ENCODE measurements around the gene FOXN4. TPM values are rescaled to one million over a fixed set of nuclear protein-coding genes. Genes with fewer than 3 reads are reported as not detected.

Gene FOXN4
- total and polyA plus RNA-seq, 2 donors (not counting 3 experiments of a cell fraction or from before 2014, with no cell fraction given) = not detected

DNA sequence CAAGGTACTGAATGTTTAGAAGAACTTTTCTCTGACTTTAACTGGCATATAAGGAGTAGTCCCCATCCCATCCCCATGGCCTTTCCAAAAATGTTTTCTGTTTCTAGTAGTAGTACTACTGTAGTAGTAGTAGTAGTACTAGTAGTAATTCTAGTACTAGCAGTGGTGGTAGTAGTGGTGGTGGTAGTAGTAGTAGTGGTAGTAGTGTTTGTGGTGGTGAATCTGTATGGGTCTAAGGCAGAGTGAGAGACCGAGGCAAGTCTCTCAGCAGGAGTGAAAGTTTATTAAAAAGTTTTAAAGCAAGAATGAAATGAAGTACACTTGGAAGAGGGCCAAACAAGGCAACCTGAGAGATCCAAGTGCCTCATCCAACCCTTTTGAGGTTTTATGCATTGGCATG, 58.6 kb downstream of the FOXN4 start:
- TF ChIP-seq FOS (IDR thresholded peaks at IDR 0.05; ENCODE audit: borderline replicate concordance, insufficient read depth, low read length) (no peak), EZH2 (IDR thresholded peaks at IDR 0.05; ENCODE audit: borderline replicate concordance, low read depth, low read length, severe bottlenecking) (no peak), POLR2A (IDR thresholded peaks at IDR 0.05; ENCODE audit: low read depth, low read length) (no peak), GATA2 (IDR thresholded peaks at IDR 0.05; ENCODE audit: insufficient read depth, insufficient read length, low read depth, low read length) (no peak), JUN (IDR thresholded peaks at IDR 0.05; ENCODE audit: borderline replicate concordance, insufficient read depth, insufficient read length, low read depth) (no peak), POLR2AphosphoS5 (IDR thresholded peaks at IDR 0.05; ENCODE audit: insufficient read depth, low read depth, low read length) (no peak), MYC (IDR thresholded peaks at IDR 0.05; ENCODE audit: low read depth, low read length) (no peak)
- TF ChIP-seq, protein P1, sequence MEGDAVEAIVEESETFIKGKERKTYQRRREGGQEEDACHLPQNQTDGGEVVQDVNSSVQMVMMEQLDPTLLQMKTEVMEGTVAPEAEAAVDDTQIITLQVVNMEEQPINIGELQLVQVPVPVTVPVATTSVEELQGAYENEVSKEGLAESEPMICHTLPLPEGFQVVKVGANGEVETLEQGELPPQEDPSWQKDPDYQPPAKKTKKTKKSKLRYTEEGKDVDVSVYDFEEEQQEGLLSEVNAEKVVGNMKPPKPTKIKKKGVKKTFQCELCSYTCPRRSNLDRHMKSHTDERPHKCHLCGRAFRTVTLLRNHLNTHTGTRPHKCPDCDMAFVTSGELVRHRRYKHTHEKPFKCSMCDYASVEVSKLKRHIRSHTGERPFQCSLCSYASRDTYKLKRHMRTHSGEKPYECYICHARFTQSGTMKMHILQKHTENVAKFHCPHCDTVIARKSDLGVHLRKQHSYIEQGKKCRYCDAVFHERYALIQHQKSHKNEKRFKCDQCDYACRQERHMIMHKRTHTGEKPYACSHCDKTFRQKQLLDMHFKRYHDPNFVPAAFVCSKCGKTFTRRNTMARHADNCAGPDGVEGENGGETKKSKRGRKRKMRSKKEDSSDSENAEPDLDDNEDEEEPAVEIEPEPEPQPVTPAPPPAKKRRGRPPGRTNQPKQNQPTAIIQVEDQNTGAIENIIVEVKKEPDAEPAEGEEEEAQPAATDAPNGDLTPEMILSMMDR (IDR thresholded peaks at IDR 0.05; ENCODE audit: extremely low read depth in 1 of 2, insufficient read depth in 1 of 2, low read depth in 1 of 2, low read length in 2 of 2) = no peak
- TF ChIP-seq, protein P2, sequence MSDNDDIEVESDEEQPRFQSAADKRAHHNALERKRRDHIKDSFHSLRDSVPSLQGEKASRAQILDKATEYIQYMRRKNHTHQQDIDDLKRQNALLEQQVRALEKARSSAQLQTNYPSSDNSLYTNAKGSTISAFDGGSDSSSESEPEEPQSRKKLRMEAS (IDR thresholded peaks at IDR 0.05; ENCODE audit: insufficient read depth, insufficient read length) = no peak
- no peaks in the 10 kb centered on the region for H3K9me1 ChIP-seq (replicated peaks; ENCODE audit: control insufficient read depth, extremely low read depth, insufficient read depth, low read length)
- no peak for FAIRE-seq
- H3K4me2 ChIP-seq (ENCODE audit: insufficient read depth, low read length) = no peak overlapping the region
- intact Hi-C loops (cut with micrococcal nuclease) (no loop called here), dilution Hi-C loops (cut with MboI; ENCODE audit: extremely low pct_ligation_motif_present, low sequenced_read_pairs) (no loop called here)
- no TSS peak for BruUV-seq (replicated peaks)
- no peaks in the 10 kb centered on the region for H3K36me3 ChIP-seq (ENCODE audit: control insufficient read depth in 2 of 2, extremely low read depth in 1 of 2, insufficient read depth in 2 of 2, low read length in 2 of 2)
- H4K20me1 ChIP-seq (replicated peaks; ENCODE audit: control insufficient read depth, extremely low read depth, insufficient read depth, low read length) = no peaks in the 10 kb centered on the region
- CTCF ChIA-PET = no interaction called here
- POLR2A ChIA-PET = no interaction called here
- H3K9ac ChIP-seq (replicated peaks; ENCODE audit: extremely low read depth, insufficient read depth, low read length) = no peak overlapping the region
- no peaks in the 10 kb centered on the region for H3K79me2 ChIP-seq (ENCODE audit: control insufficient read depth, insufficient read depth, low read length)
- H3K4me3 ChIP-seq (replicated peaks in 1 of 3; ENCODE audit: insufficient read depth in 1 of 3, low read depth in 1 of 3, low read length in 3 of 3) = no peak overlapping the region
- DNase-seq (ENCODE audit: low read depth, low spot score) = no peak
- H3K4me1 ChIP-seq (ENCODE audit: control insufficient read depth, extremely low read depth, insufficient read depth, low read length) = no peaks in the 10 kb centered on the region
- no peak overlapping the region for H3K27ac ChIP-seq (ENCODE audit: insufficient read depth, low read depth, low read length)
- H3K9me3 ChIP-seq (replicated peaks; ENCODE audit: control insufficient read depth, insufficient read depth, low read length) = no peaks in the 10 kb centered on the region
- no peaks in the 10 kb centered on the region for H3K27me3 ChIP-seq (ENCODE audit: control insufficient read depth in 2 of 2, insufficient read depth in 2 of 2, low read length in 2 of 2)
- no peak overlapping the region for H2AFZ ChIP-seq (ENCODE audit: low read depth, low read length)

Data from endothelial cell of umbilical vein (primary cell).